ENCODE measurements around the gene PRSS48. TPM values are rescaled to one million over a fixed set of nuclear protein-coding genes. Genes with fewer than 3 reads are reported as not detected.

PRSS48 gene
- total RNA-seq, 2 experiments from 2014 or later: not detected

DNA sequence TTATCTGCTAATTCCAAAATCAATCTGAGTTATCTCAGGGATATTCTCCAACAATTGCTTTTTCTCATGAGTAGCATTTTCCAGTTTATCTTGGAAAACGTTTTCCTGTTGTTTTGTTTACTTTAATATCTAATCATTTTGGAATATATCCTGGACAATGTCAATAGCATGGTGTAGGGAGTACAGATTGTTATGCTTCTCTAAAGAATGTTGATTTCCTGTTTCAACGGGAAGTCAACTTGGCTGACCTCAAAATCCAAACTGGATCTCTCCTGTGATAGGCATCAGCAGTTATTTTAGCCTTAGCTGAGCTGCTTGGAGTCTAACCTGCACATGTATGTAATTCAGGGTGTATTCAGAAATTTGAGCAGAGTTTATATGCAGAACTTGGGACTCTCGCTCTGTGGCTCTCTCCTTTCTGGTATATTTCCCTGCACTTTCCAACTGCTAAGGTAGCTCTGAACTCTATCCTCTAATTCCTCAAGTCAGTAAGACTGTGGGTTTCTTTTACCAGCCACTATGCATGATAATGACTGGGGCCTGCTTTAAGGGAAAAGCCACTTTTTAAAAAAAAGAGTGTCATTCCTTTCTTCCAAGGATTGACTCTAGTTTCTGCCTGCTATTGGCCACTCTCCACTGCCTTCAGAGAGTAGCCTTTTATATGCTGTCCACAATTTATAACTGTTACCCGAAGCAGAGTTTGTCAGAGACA, 7.7 kb downstream of the PRSS48 start:
- H3K36me3 Mint-ChIP-seq (ENCODE audit: low read depth): no peaks in the 10 kb centered on the region
- DNase-seq: no peak
- peaks cover 12% of the 10 kb centered on the region for H3K27me3 Mint-ChIP-seq
- ChIA-PET POLR2A (no interaction called here), CTCF (interaction anchor here (1.3 kb wide), 1 partner anchor 8 kb away, joined by 5 read pairs; the partner anchor contains the start of gene PRSS48)
- H3K4me3 Mint-ChIP-seq: no peak overlapping the region
- H3K4me1 Mint-ChIP-seq: no peaks in the 10 kb centered on the region
- peaks cover 2% of the 10 kb centered on the region for H3K9me3 Mint-ChIP-seq
- no peak overlapping the region for H3K27ac Mint-ChIP-seq

DNA sequence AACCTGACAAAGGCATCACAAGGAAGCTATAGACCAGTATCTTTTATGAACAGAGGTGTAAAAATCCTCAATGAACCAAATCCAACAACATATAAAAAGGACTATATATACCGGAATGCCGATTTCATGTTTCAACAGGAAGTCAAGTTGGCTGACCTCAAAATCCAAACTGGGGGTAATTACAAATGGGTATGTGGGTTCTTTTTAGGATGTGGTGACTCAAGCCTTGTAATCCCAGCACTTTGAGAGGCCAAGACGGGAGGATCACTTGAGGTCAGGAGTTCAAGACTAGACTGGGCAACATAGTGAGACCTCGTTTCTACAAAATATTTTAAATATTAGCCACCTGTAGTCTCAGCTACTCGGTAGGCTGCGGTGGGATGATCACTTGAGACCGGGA, 10.4 kb downstream of the PRSS48 start:
- Mint-ChIP-seq H3K4me1 (no peaks in the 10 kb centered on the region), H3K27me3 (peaks cover 7% of the 10 kb centered on the region), H3K4me3 (no peak overlapping the region), H3K27ac (no peak overlapping the region), H3K9me3 (peaks cover 2% of the 10 kb centered on the region), H3K36me3 (ENCODE audit: low read depth) (no peaks in the 10 kb centered on the region)
- CTCF ChIA-PET: no interaction called here
- no peak for DNase-seq
- POLR2A ChIA-PET: no interaction called here

DNA sequence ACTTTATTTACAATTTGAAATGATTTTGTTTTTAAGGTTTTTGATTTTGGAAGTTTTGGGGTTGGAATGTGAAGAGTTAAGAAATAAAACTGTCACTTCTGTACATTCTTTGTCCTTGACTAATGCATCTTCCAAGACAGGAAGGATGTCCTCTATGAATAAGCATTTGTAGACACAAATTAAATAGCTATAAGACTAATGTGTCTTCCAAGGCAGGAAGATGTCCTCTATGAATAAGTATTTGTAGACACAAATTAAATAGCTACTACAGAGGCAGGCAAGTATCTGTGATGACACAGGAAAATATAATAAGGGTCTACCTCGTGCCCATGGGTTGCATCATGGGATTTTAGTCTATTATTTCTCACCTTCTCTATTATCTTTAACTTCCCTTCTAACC, 14.5 kb downstream of the PRSS48 start:
- no peak for DNase-seq
- Mint-ChIP-seq H3K4me1 (no peaks in the 10 kb centered on the region), H3K9me3 (no peaks in the 10 kb centered on the region), H3K36me3 (ENCODE audit: low read depth) (no peaks in the 10 kb centered on the region), H3K27ac (no peak overlapping the region), H3K4me3 (no peak overlapping the region), H3K27me3 (no peaks in the 10 kb centered on the region)
- POLR2A ChIA-PET: no interaction called here
- CTCF ChIA-PET: no interaction called here

DNA sequence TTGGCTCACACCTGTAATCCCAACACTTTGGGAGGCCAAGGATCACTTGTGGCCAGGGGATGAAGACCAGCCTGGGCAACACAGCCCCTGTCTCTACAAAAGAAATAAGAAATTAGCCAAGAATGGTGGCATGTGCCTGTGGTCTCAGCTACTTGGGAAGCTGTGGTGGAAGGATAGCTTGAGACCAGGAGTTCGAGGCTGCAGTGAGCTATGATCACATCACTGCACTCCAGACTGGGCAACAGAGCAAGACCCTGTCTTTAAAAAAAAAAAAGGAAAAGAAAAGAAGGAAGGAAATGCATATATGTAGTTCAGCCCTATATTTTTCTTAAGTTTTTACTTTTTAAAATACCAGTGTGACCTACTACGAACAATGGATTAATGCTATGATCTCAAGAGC, 15.1 kb downstream of the PRSS48 start:
- CTCF ChIA-PET: no interaction called here
- H3K4me3 Mint-ChIP-seq: no peak overlapping the region
- H3K9me3 Mint-ChIP-seq: no peaks in the 10 kb centered on the region
- H3K4me1 Mint-ChIP-seq: no peaks in the 10 kb centered on the region
- H3K36me3 Mint-ChIP-seq (ENCODE audit: low read depth): no peaks in the 10 kb centered on the region
- DNase-seq: no peak
- H3K27me3 Mint-ChIP-seq: no peaks in the 10 kb centered on the region
- POLR2A ChIA-PET: no interaction called here
- H3K27ac Mint-ChIP-seq: no peak overlapping the region

DNA sequence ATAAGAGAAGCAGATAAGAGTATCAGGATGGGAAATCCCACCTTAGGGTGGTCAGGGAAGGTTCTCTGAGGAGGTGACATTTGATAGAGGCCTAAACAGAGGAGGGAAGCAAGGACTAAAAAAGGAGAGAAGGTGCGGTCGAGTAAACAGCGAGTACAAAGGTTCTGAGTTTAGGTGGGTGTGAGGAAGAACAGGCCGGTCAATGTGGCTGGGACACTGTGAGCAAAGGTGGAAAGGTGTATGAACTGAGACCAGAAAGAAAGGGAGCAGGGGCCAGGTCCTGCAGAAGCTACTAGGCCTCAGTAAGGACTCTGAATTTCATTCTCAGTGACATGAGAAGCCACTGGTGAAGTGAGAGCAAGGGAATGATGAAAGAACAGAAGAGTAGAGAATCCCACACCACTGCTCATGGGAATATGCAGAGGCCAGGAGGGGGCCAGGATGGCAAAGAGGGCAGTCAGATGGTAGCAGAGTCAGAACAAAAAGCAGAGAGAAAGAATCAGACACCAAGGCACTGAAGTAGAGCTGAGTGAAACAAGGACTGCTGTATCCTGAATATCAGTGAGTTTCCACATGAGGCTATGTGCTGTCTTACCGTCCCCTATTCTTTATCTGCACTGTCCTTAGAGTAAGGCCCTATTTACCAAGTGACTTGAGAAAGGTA, 18.0 kb downstream of the PRSS48 start:
- Mint-ChIP-seq H3K4me3 (no peak overlapping the region), H3K4me1 (no peaks in the 10 kb centered on the region), H3K36me3 (ENCODE audit: low read depth) (no peaks in the 10 kb centered on the region), H3K9me3 (no peaks in the 10 kb centered on the region), H3K27me3 (no peaks in the 10 kb centered on the region), H3K27ac (no peak overlapping the region)
- ChIA-PET CTCF (no interaction called here), POLR2A (no interaction called here)
- no peak for DNase-seq

DNA sequence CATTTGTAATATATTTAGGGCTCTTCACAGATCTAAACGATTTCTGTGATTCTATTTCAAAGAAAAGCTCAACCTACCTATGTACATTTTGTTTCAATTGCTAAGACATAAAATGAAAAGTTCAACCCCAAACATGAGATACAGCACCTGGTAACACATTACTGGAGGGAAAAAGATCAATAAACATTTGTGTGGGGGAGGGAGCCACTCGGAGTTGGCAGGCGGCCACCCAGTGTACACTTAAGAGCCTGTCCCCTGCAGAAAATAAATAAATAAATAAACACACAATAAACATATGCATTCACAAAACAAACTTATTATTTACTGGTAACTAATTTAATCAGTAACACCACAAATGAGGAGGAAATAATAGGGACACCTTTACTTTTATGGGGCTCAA, 19.3 kb downstream of the PRSS48 start:
- peaks cover 3% of the 10 kb centered on the region for H3K27me3 Mint-ChIP-seq
- no peaks in the 10 kb centered on the region for H3K4me1 Mint-ChIP-seq
- H3K27ac Mint-ChIP-seq: no peak overlapping the region
- H3K9me3 Mint-ChIP-seq: no peaks in the 10 kb centered on the region
- CTCF ChIA-PET: no interaction called here
- H3K36me3 Mint-ChIP-seq (ENCODE audit: low read depth): no peaks in the 10 kb centered on the region
- DNase-seq: no peak
- H3K4me3 Mint-ChIP-seq: no peak overlapping the region
- POLR2A ChIA-PET: no interaction called here

DNA sequence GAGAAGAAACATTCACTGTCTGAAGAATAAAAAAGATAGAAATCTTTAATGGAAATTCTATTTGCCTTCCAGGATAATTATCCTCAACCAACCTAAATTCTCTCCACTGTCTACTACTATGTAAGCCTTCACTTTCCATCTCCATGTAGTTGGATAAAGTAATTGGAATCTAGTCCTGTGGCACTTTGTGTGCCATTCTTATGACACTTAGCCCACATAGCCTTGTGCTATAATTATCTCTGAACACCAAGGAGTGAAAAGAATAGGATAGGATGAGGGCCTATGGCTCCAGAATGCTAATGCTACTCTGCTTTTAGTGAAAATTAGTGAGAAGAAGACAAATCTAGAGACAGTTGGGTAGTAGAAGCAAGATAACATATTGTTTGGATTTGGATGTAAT, 20.2 kb downstream of the PRSS48 start:
- no peak for DNase-seq
- CTCF ChIA-PET: no interaction called here
- H3K36me3 Mint-ChIP-seq (ENCODE audit: low read depth): no peaks in the 10 kb centered on the region
- H3K4me3 Mint-ChIP-seq: no peak overlapping the region
- POLR2A ChIA-PET: no interaction called here
- H3K27me3 Mint-ChIP-seq: peaks cover 6% of the 10 kb centered on the region
- no peaks in the 10 kb centered on the region for H3K9me3 Mint-ChIP-seq
- H3K27ac Mint-ChIP-seq: no peak overlapping the region
- no peaks in the 10 kb centered on the region for H3K4me1 Mint-ChIP-seq

DNA sequence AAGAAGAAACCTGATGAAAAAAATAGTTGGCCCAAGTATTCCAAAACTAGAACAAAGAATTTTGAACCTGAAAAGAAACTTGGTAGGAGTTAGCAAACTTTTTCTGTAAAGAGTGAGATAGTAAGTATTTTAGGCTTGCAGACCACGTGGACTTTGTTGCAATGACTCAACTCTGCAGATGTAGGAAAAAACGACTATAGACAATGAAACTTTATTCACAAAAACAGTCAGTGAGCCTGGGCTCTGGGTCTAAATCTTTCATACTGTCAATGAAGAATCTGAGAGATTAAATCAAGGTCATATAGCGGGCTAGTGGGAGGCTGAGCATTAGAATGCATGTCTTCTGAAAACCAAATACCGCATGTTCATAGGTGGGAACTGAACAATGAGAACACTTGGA, 25.5 kb downstream of the PRSS48 start:
- H3K36me3 Mint-ChIP-seq (ENCODE audit: low read depth): no peaks in the 10 kb centered on the region
- H3K9me3 Mint-ChIP-seq: no peaks in the 10 kb centered on the region
- DNase-seq: no peak
- CTCF ChIA-PET: no interaction called here
- no peaks in the 10 kb centered on the region for H3K4me1 Mint-ChIP-seq
- no peak overlapping the region for H3K4me3 Mint-ChIP-seq
- POLR2A ChIA-PET: no interaction called here
- peaks cover 6% of the 10 kb centered on the region for H3K27me3 Mint-ChIP-seq
- no peak overlapping the region for H3K27ac Mint-ChIP-seq

DNA sequence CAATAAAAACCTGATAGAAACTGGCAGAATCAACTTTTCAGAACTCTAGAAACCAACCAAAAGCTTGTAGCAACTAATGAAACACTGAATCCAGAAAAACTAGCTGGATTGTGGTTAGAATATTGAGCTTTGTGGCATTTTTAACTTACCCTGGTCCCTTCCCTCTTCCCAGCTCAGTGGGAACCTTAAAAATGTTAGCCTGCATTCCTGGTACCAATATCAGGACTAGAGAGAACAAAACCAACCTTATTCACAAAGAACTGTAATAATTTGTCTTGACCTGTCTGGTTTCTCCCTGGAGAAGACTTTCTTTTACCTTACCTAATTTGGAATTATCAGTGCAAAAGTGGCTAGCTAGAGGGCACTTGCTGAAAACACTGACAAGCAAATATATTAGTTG, 27.3 kb downstream of the PRSS48 start:
- H3K27ac Mint-ChIP-seq: no peak overlapping the region
- no peak for DNase-seq
- ChIA-PET POLR2A (interaction anchor here (1.2 kb wide), 1 partner anchor 13 kb away, joined by 3 read pairs; no protein-coding TSS in a partner anchor), CTCF (interaction anchor here (1.6 kb wide), 1 partner anchor 28 kb away, joined by 5 read pairs; the partner anchor contains the start of gene PRSS48)
- peaks cover 6% of the 10 kb centered on the region for H3K27me3 Mint-ChIP-seq
- no peaks in the 10 kb centered on the region for H3K36me3 Mint-ChIP-seq (ENCODE audit: low read depth)
- H3K9me3 Mint-ChIP-seq: no peaks in the 10 kb centered on the region
- H3K4me3 Mint-ChIP-seq: no peak overlapping the region
- no peaks in the 10 kb centered on the region for H3K4me1 Mint-ChIP-seq

DNA sequence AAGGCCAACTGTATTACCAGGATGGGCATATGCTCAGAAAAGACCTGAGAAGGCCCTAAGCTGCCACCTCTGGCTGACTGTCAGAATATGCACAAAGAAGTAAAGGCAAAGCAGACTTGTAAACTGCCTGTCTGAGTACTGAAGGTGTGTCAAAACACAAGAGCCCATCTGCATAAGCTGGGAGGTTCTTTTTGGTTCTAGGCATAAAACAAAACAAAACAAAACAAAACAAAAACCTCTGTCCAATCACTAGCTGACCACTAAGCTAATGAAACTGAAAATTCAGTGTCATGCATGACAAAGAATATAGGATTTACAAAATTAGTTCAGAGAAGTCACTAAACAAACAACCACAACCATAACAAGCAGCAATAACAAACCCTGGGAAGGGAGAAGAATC, 27.8 kb downstream of the PRSS48 start:
- CTCF ChIA-PET: interaction anchor here (1.6 kb wide), 1 partner anchor 28 kb away, joined by 5 read pairs; the partner anchor contains the start of gene PRSS48
- DNase-seq: no peak
- no peaks in the 10 kb centered on the region for H3K9me3 Mint-ChIP-seq
- no peaks in the 10 kb centered on the region for H3K36me3 Mint-ChIP-seq (ENCODE audit: low read depth)
- H3K4me3 Mint-ChIP-seq: no peak overlapping the region
- H3K4me1 Mint-ChIP-seq: no peaks in the 10 kb centered on the region
- no peak overlapping the region for H3K27ac Mint-ChIP-seq
- peaks cover 6% of the 10 kb centered on the region for H3K27me3 Mint-ChIP-seq
- POLR2A ChIA-PET: interaction anchor here (1.2 kb wide), 1 partner anchor 12 kb away, joined by 3 read pairs; no protein-coding TSS in a partner anchor

DNA sequence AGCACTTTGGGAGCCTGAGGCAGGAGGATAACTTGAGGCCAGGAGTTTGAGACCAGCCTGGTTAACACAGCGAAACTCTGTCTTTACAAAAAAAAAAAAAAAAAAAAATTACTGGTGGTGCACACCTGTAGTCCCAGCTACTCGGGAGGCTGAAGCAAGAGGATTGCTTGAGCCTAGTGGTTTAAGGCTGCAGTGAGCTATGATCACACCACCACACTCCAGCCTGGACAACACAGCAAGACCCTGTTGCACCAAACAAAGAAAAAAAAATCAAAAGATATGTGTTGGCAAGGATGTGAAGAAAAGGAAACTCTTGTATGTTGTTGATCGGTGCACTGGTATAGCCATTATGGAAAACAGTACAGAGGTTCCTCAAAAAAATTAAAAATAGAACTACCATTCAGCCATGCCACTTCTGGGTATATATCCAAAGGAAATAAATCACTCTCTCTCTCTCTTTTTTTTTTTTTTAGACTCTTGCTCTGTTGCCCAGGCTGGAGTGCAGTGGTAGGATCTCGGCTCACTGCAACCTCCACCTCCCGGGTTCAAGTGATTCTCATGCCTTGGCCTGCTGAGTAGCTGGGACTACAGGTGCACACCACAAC, 33.3 kb downstream of the PRSS48 start:
- ChIA-PET POLR2A (no interaction called here), CTCF (no interaction called here)
- H3K4me3 Mint-ChIP-seq: no peak overlapping the region

DNA sequence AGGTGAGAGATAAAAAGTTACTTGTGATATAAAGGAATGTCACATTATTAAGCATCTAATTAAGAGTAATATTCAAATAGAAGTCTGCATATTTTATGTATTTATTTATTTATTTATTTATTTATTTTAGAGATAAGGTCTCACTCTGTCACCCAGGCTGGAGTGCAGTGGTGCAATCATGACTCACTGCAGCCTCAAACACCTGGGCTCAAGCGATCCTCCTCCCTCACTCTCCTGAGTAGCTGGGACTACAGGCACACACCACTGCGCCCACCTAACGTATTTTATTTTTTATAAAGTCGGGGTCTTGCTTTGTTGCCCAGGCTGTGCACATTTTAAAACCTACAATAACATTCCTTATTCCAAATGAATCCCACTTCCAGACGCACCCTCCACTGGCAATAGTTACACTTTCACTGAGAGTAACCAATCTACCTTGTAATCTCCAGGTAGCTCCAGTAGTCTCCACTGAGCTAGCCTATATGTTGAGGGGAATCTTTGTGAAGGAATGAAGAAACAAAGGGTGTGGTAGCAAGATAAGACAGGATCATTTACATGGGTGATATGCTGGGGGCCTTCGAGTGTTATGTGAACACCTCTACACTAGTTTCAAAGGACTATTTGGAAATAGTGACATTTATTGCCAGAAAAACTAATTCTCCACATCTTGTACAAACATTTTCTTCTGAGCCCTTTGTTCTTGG, 36.5 kb downstream of the PRSS48 start:
- Mint-ChIP-seq H3K9me3 (no peaks in the 10 kb centered on the region), H3K36me3 (ENCODE audit: low read depth) (no peaks in the 10 kb centered on the region), H3K4me3 (no peak overlapping the region), H3K27me3 (peaks cover 2% of the 10 kb centered on the region), H3K27ac (no peak overlapping the region), H3K4me1 (no peaks in the 10 kb centered on the region)
- ChIA-PET CTCF (no interaction called here), POLR2A (no interaction called here)
- DNase-seq: no peak

More for the DNA sequence above, 33.3 kb downstream of the PRSS48 start:
- no peaks in the 10 kb centered on the region for H3K9me3 Mint-ChIP-seq
- DNase-seq: no peak
- H3K4me1 Mint-ChIP-seq: no peaks in the 10 kb centered on the region
- H3K27ac Mint-ChIP-seq: no peak overlapping the region
- no peaks in the 10 kb centered on the region for H3K27me3 Mint-ChIP-seq
- H3K36me3 Mint-ChIP-seq (ENCODE audit: low read depth): no peaks in the 10 kb centered on the region

DNA sequence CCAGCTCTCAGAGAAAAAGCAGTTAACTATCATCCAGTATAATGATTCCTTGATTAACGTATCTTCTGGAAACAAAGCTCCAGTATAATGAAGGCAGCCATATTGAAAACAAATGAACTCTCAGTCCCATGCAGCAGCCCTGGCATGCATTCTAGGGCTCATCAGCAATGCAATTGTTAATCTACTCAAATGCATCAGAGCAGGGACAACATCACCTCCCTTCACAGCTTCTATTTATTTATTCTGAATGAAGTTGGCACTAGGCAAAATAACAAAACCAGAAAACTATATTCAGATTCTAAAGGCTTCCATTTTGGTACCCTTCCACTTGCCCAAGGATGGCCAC, 37.0 kb downstream of the PRSS48 start:
- Mint-ChIP-seq H3K27me3 (peaks cover 2% of the 10 kb centered on the region), H3K27ac (no peak overlapping the region), H3K4me1 (no peaks in the 10 kb centered on the region), H3K36me3 (ENCODE audit: low read depth) (no peaks in the 10 kb centered on the region), H3K4me3 (no peak overlapping the region), H3K9me3 (no peaks in the 10 kb centered on the region)
- POLR2A ChIA-PET: no interaction called here
- DNase-seq: no peak
- CTCF ChIA-PET: no interaction called here
